Jurkat, Clone E6-1 (cell line): ENCODE results near the gene PADI2.

ENCODE experiments used
- DNase-seq: peaks from one replicate; pipeline ENCODE4 v3.0.0-alpha.2; 2011; ENCODE audit warnings: low read depth, low spot score
- H3K4me3 ChIP-seq: 2 replicates; pipeline ENCODE4 v1.5.1; 2011; ENCODE audit warnings: mild to moderate bottlenecking, low read length, control low read depth, moderate library complexity

Gene PADI2

DNA sequence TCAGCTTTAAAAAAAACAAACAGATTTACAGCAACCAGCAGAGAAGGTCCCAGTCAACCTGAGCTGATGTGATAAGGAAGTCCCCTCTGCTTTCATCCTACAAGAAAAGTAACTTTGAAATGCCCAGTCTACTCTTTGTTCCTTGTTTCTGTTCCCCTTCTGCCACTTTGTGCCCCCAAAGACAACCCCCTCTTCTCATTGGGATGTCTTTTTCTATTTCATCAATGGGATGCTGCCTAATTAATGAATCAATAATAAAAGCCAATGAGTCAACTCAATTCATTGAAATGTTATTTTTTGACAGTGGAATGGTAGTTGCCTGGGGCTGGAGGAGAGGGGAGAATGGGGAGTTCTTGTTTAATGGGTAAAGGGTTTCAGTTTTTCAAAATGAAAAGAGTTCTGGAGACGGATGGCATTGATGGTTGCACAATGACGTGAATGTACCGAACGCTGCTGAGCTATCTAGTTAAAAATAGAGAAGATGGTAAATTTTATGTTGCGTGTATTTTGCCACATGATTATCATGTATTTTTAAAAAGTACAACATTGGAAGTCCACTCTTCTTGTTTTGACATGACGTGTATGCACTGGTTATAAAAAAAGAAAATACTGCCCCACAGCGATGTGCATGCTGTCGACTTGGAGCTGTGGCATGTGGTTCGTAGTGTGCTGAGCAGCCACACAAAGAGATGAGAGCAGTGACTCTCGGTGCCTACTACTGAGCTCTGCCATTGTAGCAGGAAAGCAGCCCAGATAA lies 22.4 kb upstream of the PADI2 start:
- DNase-seq = no peak
- no peak overlapping the region for H3K4me3 ChIP-seq

DNA sequence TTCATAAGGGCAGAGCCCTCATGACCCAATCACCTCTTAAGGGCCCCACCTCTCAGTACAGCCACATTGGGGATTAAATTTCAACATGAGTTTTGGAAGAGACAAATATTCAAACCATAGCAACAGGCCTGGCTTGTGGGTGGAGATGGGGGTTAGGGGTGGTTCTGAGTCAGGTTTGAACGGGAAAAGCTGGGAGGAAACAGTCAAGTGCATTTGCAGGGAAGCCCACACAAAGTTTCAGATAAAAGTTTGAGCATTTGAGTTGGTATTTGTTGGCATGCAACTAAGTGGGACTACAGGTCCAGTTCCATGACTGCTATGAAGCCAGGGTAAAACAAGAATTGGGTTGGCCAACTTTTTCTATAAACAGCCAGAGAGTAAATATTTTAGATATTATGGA lies 21.0 kb upstream of the PADI2 start:
- DNase-seq = no peak
- H3K4me3 ChIP-seq = no peak overlapping the region

DNA sequence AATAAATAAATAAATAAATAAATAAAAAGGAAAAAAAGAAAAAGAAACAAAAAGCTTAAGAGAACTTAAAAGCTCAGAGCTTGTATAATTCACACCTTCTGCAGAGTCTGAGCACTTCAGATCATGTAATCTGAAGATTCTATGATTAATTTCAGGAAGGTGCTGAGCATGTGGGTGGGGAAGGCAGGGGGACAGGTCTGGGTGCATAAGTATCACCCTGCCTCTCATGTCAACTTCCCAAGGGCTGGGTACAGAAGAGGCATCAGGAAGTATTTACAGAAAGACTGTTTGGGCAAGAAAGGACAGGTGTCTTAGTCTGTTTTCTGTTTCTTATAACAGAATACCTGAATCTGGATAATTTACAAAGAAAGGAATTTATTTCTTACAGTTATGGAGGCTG lies 20.4 kb upstream of the PADI2 start:
- H3K4me3 ChIP-seq = no peak overlapping the region
- no peak for DNase-seq

DNA sequence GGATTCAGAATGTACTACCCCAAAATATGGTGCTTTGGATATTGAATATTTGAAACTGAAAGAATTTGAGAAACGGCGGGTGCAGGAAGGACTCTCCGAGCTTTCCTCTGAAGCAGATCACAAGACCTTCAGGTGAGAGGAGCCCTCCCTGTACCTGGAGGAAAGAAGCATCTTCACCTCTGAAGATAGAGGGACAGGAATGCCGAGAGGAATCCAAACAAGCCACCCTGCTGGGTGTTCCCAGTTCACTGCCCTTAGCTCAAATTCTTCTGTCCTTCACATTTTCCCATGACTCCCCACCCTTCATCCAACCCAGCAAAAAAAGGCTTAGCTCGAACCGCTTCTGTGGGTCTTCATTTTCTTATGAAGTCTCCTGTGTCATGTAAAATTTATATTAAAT lies 18.2 kb upstream of the PADI2 start:
- no peak overlapping the region for H3K4me3 ChIP-seq
- no peak for DNase-seq

DNA sequence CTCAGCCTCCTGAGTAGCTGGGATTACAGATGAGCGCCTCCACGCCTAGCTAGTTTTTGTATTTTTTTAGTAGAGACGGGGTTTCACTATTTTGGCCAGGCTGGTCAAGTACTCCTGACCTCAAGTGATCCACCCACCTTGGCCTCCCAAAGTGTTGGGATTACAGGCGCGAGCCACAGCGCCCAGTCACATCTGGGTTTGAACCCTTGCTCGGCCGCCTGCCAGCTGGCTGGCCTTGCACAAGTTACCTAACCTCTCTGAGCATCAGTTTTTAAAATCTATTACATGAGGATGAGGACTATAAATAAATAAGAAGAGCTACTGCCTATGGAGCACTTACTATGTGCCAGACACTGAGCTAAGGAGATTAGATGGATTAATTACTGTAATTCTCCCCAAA lies 17.7 kb upstream of the PADI2 start:
- H3K4me3 ChIP-seq = no peak overlapping the region
- no peak for DNase-seq

DNA sequence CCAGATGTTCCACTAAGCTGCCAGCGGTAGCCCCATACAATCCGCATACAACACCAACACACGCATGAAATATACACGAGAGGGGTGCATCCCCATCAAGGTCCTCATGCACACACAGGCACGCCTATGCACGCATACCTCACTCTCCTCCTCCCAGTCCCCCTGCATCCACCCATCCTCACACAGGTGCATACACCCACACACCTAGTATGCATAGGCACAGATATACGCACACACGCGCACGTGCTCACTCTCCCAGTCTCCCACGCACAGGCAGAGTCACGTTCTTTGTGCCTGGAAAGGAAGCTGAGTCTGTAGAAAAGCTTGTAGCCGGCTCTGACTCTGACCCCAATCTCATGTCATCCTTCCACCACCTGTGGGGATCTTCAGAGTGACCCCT lies 16.9 kb upstream of the PADI2 start:
- no peak overlapping the region for H3K4me3 ChIP-seq
- DNase-seq = no peak

DNA sequence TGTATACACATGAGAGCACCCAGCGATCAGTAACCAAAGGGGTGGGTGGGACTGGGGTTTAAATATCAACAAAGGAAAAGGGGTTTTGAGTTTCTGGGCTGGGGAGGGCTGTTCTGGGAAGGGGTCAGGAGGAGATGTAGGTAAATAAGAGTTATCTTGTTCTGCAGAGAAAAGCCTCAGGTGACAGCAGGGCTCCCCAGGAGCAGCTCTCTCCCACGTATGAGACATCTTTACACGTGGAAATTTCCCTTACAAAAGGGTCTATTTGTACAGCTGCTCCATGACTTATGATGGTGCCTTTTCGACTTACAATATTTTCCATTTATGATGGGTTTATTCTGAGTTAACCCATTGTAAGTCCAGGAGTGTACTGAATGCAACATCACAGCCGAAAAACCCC lies 16.3 kb upstream of the PADI2 start:
- DNase-seq = no peak
- no peak overlapping the region for H3K4me3 ChIP-seq

DNA sequence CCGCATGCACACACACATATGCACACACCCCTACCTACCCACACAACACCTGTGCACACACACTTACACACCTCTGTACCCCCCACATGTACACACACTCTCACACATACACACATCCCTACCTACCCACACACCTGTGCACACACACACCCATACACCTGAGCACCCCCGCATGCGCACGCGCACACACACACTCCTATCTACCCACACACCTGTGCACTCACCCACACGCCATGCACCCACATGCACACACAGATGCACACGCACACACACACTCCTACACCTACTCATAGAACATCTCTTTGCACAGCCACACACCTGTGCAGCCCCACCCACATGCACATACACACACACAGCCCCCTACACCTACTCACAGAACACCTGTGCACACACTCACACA lies 15.5 kb upstream of the PADI2 start:
- no peak for DNase-seq
- H3K4me3 ChIP-seq = no peak overlapping the region

DNA sequence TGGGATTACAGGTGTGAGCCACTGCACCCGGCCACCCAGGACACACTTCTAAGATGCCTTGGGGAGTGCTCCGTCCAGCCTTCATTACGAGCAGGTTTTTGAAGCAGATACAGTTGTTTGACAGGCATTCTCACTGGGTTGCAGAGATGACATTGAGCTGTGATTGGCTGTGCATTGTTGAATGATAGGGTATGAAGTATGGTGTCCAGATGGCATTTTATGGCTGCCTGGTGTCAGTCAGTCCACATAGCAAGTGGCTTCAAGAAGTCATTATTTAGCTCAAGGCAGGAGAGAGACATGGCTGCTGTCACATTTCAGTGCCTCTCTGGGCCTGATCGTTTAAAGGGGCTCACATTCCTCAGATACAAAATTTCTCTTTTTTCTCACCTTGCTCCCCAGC lies 14.8 kb upstream of the PADI2 start:
- DNase-seq = no peak

DNA sequence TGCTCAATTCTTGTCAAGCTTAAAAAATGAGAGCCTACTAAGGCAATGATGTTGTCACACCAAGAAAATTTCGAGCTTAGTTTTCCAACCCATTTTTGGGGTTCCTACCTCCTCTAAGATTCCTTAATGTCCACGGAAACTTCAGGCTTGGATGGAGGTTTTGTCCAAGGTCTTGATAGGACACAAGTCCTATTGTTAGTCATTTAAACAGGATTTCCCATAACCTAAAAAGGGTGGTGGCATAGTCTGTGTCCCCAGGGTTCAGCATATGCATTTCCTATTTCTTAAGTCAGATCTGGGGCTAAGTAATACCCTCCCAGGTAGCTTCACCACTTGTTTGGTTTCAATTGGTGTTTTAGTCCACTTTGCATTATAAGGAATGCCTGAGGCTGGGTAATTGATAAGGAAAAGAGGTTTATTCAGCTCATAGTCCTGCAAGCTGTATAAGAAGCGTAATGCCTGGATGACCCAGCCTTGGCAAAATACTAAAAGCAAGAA lies 10.9 kb upstream of the PADI2 start:
- no peak for DNase-seq
- no peak overlapping the region for H3K4me3 ChIP-seq

More for the DNA sequence above, 14.8 kb upstream of the PADI2 start:
- no peak overlapping the region for H3K4me3 ChIP-seq

DNA sequence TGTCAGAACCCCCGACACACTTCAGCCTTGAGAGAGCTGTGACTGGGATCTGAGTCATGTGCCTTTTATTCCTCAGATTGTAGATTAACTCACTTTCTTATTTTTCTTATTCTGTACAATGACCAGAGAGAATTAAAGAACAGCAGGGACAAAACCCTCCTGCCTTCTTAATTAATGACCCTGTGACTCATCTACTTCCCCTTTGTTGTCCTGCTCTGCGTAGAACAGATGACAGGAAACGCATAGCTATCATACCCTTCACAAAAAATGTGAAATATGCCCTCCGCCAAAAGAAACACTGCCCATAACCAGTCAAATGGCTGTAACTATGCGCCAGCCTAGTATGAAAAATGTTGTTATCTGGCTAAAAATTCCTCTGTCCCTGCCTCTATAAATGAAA lies 9.1 kb upstream of the PADI2 start:
- no peak for DNase-seq
- no peak overlapping the region for H3K4me3 ChIP-seq

DNA sequence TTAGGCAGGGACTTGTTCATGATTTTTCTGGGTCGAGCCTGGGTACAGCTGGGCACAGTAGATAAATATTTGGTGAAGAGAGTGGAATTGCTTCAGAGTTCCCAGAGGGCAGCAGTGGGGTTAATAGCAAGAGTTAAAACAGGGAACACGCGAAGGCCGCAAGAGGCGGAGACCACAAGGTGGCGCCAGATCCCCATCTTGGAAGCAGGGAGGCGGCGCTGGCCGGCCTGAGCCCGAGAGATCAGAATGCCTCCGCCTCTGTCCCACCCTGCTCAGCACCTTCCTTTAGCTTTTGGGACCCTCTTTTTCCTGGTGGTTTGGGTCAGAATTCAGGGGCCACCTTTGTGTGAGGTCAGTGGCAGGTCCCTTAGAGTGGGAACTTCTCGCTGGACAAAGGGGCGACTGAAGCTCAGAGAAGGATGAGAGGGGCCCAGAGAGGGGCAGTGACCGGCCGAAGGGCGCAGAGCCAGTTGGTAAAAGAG lies 6.5 kb upstream of the PADI2 start:
- DNase-seq = peak; percentile 43
- no peak overlapping the region for H3K4me3 ChIP-seq

DNA sequence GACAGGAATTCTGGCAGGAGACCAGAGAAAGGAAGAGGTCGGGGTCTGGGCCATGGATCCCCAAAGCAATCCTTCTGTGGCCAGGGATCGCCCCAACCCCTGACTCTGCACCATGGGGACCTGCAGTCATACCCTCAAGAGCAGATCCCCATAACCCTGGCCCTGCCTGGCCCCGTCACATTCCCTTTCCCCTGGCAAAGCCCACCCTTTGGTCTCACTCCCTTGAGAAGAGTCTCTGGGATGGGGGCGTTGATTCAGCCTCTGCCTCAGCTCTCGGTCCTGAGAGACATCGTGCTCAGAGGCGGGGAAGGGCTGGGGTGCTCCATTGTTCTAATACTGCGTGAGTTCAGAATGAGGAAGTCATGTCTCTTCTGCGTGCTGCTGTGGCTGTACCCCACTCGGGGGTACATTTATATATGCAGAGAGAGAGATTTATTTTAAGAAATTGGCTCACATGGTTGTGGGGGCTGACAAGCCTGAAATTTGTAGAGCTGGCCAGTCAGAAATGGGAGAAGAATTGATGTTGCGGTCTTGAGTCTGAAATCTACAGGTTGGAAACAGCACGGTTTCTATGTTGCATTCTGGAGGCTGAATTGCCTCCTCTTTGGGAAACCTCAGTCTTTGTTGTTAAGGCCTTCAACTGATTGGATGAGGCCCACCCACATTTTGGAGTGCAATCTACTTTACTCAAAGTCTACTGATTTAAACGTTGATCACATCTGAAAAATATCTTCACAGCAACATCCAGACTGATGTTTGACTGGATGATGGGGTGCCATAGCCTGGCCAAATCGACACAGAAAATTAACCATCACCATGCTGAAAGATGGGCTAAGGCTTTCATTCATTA lies 4.2 kb upstream of the PADI2 start:
- no peak overlapping the region for H3K4me3 ChIP-seq
- no peak for DNase-seq

DNA sequence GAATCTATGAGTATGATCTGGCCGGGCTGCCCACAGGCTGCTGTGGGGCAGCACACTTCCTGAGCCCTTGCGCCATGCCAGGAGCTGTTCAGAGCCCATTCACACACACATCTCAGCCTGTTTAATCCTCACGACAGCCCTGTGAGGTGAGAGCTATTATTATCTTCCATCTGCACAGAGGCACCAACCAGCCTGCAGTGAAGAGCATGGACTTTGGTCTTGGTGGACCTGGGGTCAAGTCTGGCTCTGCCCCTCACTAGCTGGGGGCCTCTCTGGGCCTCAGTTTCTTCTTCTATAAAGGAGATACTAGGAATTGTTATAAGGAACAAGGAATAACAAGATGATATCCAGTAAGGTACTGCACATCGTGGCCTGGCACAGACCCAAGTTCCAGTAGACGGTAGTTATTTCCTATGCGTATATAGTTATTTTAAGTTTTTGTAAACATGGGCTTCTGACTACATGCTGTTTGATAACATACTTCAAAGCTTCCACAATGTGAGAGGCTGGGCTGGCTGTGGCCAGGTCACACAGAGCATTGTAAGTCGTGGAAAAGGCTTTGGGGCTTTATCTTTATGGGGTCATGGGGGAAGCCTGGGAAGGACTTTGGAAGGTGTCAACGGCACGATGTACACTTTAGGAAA lies 3.4 kb upstream of the PADI2 start:
- H3K4me3 ChIP-seq = no peak overlapping the region
- no peak for DNase-seq

DNA sequence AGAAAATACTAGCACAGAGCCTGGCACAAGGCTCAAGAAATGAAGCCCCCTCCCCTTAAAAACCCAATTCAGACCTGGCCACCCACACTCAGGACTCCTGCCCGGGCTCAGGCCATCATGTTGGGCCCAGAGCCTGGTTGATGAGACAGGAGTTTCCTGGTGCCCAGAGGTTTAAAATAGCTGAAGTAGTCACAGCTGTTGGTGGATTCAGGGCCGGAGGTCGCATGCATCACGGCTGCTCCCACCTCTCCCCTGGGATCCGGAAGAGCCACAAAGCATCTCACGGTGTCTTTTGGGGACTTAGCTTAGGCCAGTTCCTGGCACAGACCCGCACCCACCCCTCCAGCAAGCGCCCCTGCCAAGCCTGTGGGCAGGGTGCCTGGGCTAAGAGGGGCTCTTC lies 2.6 kb upstream of the PADI2 start:
- no peak overlapping the region for H3K4me3 ChIP-seq
- no peak for DNase-seq

DNA sequence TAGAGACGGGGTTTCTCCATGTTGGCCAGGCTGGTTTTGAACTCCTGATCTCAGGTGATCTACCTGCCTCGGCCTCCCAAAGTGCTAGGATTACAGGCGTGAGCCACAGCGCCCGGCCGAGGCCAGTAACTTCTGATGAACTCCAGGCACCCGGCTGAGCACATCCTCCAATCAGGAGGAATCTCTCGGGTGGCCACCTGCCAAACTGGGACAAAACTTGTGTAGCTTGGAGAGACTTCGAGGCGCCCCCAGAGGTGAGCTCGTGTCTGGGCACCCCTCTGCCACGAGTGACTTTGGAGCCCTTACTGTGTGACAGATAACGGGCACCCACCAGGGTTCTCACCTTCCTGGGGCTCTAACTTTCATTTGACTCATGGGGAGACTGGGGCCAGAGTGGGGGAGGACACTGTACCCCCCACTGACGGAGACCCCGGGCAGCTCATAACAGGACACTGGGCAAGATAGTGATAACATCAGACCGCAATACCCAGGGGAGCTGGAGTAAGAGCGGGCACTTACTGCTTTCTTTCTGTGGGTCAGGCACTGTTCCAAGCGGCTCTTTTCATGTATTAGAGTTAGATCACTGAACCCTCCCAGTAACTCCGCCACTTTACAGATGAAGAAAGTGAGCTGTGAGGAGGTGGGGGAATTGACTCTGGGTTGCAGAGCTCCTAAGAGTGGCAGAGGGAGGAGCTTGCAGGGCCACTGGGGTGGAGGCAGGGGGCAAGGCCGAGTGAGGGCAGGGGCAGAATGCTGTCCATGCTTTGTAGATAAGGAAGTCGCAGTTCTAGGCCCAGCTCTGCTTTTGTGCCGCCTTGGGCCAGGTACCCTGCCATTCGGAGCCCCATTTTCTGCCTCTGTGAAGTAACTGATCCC lies 1.9 kb upstream of the PADI2 start:
- DNase-seq = no peak
- no peak overlapping the region for H3K4me3 ChIP-seq

DNA sequence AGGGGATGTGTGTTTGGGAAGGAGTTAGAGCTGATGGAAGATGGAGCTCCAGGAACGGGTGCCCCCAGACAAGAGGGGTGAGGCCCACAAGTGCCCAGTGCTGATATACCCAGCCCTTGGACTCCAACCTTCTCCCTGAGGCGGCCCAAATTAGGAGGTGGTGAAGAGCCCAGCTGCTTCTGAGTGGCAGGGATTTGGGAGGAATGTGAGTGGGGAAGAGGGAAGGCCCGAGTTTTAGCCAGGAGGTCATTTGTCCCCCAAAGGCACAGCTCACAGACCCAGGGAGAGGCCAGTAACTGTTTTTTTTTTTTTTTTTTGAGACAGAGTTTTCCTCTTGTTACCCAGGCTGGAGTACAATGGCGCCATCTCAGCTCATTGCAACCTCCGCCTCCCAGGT lies 1.2 kb upstream of the PADI2 start:
- H3K4me3 ChIP-seq = no peak overlapping the region
- DNase-seq = no peak

DNA sequence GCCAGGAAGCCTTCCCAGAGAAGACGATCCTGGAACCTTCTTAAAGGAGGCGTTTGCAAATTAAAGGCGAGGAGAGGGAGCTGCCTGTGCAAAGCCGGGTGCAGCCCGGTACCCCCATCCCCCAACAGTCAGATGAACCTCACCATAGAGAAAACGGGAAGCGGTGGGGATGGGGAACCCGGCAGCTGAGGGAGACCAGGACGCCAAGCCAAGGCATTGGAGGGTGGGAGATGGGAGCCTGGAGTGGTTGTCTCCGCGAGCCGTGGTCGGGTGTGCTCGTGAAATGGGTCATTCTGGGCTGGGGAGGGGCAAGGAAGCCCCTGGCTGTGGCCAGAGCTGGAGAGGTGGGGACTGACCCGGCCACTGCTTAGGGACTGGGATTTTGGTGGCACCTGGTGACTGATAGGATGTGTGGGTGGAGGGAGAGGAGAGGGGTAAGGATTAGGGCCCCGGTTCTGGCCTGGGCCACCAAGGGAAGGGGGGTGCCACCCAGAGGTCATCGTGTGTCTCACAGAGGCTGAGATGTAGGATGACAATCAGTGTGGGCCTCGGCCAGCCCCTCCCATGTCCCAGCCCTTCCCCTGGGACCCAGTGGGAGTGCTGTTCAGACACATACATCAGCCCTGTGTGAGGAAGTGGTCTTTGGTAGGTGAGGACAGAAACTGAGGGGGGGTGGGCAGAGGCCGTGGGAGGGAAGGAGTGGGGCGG lies 676 bp upstream of the PADI2 start:
- no peak overlapping the region for H3K4me3 ChIP-seq
- DNase-seq = no peak

DNA sequence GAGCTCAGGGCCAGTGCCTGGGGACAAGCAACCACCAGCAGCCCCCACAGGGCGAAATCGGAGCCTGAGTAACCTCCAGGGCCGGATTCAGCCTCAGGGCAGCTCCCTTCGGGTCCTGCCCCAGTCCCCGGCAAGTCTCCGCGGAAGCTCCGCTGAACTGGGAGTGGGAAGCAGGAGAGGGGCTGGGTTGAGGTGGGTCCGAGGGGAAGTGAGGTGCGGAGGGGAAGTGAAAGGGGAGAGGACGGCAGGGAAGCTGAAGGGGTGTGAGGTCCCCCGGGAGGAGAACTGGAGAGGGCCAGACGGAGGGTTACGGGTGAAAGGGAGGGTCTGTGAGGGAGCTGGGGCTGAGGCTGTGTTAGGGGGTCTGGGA lies 560 bp downstream of the PADI2 start:
- DNase-seq = no peak
- H3K4me3 ChIP-seq = no peak overlapping the region
